Parietal lobe (tissue), 1 donor: ENCODE data around the gene NPTN. TPM values are rescaled to one million over a fixed set of nuclear protein-coding genes. Genes with fewer than 3 reads are reported as not detected.

Source experiments
- total RNA-seq: library from RNA; depleted of rRNA; stranded (reverse); fragments of >200 nt; gene quantifications from one replicate; pipeline ENCODE4 v1.2.3, GENCODE V29; 2014

The NPTN gene
- total RNA-seq = 129 TPM

DNA sequence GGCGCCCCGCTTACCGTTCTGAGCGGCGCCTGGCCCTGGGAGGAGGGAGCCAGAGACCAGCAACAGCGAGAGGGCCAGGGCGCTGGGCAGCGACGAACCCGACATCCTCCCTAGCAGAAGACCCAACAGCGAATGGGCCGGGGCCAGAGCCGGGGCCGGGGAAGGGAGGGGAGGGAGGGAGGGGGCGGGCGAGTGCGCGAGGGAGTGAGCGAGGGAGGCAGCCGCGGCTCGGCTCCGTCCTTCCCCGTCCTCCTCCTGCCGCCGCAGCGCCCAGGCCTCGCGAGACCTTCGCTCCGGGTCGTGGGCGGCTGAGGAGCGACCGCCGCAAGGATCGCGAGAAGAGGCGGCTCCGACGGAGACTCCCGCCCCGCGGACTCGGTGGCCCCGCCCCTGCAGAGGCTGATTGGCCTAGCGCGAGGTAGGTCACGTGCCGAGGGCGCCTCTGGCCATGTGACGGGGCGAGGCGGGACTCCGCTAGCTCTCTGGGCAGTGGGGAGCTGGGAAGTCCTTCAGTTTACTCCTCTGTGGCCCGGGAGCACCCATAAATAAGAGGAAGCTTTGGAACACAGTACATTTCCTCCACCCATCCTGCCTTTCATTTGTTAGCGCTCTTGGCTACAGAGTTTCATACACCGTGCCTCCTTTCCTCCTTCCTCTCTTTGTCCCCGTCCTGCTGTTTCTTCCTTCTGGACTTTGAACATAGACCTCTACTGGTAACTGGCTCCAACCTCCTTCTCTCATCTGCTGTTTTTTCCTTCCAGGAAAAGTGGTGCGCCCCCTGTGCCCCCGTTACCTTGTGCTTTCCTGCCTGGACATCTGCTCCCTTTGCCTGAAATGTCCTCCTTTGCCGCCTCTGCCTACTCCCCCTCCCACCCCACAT, at the start of gene NPTN:
TSS of gene NPTN (minus strand) at position 279 of the 880 bp plus-strand sequence. CDS start at position 105, 174 bp downstream.

Other genes with a start within 250 kb of the NPTN start
- gene REC114, start 190.2 kb downstream of the NPTN start, total RNA-seq = not detected
- 52.9 TPM for gene CD276, start 51.0 kb upstream of the NPTN start, total RNA-seq
- gene INSYN1, start 120.0 kb upstream of the NPTN start, total RNA-seq = 28.5 TPM
- gene TBC1D21, start 240.2 kb upstream of the NPTN start, total RNA-seq = not detected